HG03575 (cell line): Measurements from ENCODE around the gene MSI2.

Experiments used
- ATAC-seq: cut with Tn5 transposase; IDR thresholded peaks from one replicate; pipeline ENCODE4 v1.9.1; 2021; ENCODE audit not compliant: unreplicated experiment, insufficient number of reproducible peaks, low FRiP score; ENCODE audit errors: extremely low read depth

MSI2 gene

GRCh38 chr17:57396511-57396921 is 140.2 kb downstream of the MSI2 start:
- no peak for ATAC-seq

GRCh38 chr17:57397402-57397801 is 141.1 kb downstream of the MSI2 start:
- no peak for ATAC-seq

- ATAC-seq, result no peak
Measured at GRCh38 chr17:57399690-57400089, 143.4 kb downstream of the MSI2 start.

- no peak for ATAC-seq
Measured at GRCh38 chr17:57400648-57401047, 144.3 kb downstream of the MSI2 start.

- ATAC-seq, result no peak
Measured at GRCh38 chr17:57401556-57402488, 145.5 kb downstream of the MSI2 start.

GRCh38 chr17:57402681-57403180 is 146.4 kb downstream of the MSI2 start:
- ATAC-seq, result no peak

- no peak for ATAC-seq
Measured at GRCh38 chr17:57403236-57403635, 146.9 kb downstream of the MSI2 start.

- no peak for ATAC-seq
Measured at GRCh38 chr17:57404073-57404472, 147.8 kb downstream of the MSI2 start.

- ATAC-seq, result no peak
Measured at GRCh38 chr17:57404795-57405490, 148.6 kb downstream of the MSI2 start.

GRCh38 chr17:57405491-57406072 is 149.3 kb downstream of the MSI2 start:
- no peak for ATAC-seq

- ATAC-seq, result no peak
Measured at GRCh38 chr17:57406131-57406980, 150.0 kb downstream of the MSI2 start.

GRCh38 chr17:57406981-57407286 is 150.6 kb downstream of the MSI2 start:
- ATAC-seq, result no peak

GRCh38 chr17:57407287-57408070 is 151.2 kb downstream of the MSI2 start:
- no peak for ATAC-seq

GRCh38 chr17:57408071-57408811 is 151.9 kb downstream of the MSI2 start:
- no peak for ATAC-seq

GRCh38 chr17:57410169-57410568 is 153.8 kb downstream of the MSI2 start:
- no peak for ATAC-seq

GRCh38 chr17:57412520-57413096 is 156.3 kb downstream of the MSI2 start:
- ATAC-seq, result no peak
